GM21528 (cell line): ENCODE data around the gene ZZZ3.
"Not testable (repeated sequence)": the region's sequence is repeated elsewhere in the genome, so short reads cannot be mapped to it uniquely, and the experiment has no call there.

Experiments
- ATAC-seq: cut with Tn5 transposase; IDR thresholded peaks from one replicate; pipeline ENCODE4 v1.9.1; 2021; ENCODE audit warnings: mild to moderate bottlenecking, moderate library complexity; ENCODE audit not compliant: unreplicated experiment, low FRiP score

The ZZZ3 gene

GRCh38 chr1:77682460-77683159, at the start of gene ZZZ3:
Gene ZZZ3, minus strand, starts transcription at chr1:77682658. Its CDS starts 49,304 bp downstream, at chr1:77633354.
- ATAC-seq, result peak; percentile 83

- no peak for ATAC-seq
Measured at GRCh38 chr1:77732090-77732489, 49.6 kb upstream of the ZZZ3 start.

- no peak for ATAC-seq
Measured at GRCh38 chr1:77725706-77726105, 43.2 kb upstream of the ZZZ3 start.

DNA sequence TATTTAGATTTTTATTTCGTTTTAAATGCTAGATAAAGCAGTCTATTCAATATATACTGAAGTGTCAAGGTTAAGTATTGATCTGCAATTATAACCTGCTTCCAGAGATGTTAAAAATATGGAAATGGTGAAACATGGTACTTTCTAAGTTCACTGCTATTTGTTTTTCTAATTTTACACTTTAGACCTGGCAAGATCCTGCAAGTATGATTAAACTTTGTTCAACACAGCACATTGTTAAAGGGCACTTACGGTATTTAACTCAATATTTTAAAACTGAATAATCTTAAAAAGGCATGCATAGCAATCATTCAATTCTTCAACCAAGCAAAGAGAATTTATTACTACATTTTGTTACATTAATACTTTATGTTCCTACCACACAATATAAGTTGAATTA, 35.7 kb upstream of the ZZZ3 start:
- ATAC-seq, result no peak

DNA sequence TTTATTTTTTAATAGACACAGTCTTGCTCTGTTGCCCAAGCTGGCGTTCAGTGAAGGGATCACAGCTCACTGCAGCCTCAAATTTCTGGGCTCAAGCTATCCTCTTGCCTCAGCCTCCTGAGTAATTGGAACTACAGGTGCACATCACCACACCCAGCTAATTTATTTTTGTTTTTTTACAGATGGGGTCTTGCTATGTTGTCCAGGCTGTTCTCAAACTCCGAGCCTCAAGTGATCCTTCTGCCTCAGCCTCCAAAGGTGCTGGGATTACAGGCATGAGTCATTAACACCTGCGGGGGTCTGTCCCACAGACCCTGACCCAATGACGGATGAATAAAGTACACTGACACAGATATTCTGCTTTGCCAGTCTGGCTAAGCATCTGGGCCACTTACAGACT, 33.6 kb upstream of the ZZZ3 start:
- no peak for ATAC-seq

DNA sequence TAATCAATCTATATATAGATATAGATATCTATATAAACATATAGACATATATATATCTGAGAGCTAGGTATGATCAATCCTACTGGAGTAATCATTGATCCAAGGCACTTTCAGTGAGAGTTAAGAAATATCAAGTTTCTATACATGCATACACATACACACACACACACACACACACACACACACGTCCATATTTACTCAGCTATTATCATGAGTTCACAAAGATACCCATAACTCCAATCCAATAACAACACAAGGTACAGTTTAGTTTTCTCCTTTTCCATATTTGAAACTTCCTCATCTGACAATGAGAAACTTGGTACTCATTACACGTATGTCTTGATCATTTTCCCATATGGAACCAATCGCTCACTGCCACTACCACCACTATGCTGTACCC, 27.3 kb upstream of the ZZZ3 start:
- no peak for ATAC-seq

- ATAC-seq, result no peak
Measured at GRCh38 chr1:77706321-77706720, 23.9 kb upstream of the ZZZ3 start.

DNA sequence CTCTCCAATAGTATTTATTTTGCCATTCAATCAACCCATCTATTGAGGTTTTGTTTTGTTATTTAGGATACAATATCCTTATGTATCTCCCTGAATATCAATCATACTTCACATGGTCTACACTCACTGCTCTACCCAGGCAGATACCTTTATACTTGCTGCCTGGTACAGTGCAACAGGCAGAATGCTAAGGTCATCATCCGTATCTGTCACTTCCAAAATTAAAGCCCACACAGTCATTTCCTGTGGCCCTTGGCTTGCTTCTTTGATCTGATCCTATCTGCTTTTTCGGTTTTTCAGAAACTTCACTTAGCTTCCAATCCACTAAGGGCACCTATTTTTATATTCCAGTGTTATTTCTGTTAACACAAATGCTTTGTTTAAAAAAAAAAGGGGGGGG, 22.3 kb upstream of the ZZZ3 start:
- ATAC-seq, result no peak

DNA sequence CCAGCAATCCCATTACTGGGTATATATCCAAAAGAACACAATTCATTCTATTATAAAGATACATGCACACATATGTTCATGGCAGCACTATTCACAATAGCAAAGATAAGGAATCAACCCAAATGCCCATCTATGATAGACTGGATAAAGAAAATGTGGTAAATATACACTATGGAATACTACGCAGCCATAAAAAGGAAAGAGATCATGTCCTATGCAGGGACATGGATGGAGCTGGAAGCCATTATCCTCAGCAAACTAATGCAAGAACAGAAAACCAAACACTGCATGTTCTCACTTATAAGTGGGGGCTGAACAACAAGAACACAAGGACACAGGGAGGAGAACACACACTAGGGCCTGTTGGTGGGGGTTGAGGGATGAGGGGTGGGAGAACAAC, 17.2 kb upstream of the ZZZ3 start:
- ATAC-seq, result not testable (repeated sequence)

DNA sequence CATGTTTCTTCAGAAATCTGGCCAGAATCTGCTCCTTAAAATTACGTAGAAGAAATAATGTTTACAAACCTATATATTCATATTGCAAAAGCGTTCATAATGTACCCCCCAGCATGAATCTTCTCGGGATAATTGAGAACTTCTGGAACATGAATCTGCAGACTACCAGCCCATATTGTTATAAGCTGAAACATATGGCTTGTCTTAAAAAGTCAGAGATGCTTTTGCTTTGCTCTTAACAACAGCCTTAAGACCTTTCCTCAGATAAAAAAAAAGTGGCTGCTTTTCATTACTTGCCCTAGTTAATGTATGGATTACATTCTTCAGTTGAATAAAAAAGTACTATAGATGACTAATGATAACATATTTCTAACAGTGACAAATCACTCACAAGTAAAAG, 15.0 kb upstream of the ZZZ3 start:
- ATAC-seq, result no peak

DNA sequence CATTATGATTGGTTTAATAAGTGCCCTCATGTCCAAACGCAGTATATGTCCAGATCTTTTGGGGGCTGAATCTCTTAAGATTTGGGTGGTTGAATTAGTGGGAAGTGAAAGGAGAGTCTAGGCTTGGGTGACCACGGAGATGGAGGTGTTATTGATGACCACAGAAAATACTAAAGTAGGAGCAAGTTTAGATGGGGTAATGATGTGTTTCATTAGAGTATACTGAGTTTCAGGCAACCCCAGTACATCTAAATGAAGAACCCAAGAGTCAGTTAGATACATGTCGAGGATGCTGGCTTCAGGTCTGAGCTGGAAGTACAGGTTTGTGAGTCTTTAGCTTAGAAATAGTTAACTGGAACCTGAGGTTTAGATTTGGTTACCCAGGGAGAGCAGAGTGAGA, 6.5 kb upstream of the ZZZ3 start:
- no peak for ATAC-seq

DNA sequence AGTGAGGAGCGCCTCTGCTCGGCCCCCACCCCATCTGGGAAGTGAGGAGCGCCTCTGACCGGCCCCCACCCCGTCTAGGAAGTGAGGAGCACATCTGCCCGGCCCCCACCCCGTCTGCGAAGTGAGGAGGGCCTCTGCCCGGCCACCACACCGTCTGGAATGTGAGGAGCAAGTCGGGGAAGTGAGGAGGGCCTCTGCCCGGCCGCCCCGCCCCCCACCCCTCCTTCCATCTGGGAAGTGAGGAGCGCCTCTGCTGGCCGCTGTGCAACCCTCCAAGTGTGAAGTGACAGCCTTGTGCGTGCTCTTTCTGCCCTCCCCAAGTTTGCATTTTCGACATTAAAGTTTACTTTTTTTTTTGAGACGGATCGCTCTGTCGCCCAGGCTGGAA, 5.1 kb upstream of the ZZZ3 start:
- ATAC-seq, result no peak

DNA sequence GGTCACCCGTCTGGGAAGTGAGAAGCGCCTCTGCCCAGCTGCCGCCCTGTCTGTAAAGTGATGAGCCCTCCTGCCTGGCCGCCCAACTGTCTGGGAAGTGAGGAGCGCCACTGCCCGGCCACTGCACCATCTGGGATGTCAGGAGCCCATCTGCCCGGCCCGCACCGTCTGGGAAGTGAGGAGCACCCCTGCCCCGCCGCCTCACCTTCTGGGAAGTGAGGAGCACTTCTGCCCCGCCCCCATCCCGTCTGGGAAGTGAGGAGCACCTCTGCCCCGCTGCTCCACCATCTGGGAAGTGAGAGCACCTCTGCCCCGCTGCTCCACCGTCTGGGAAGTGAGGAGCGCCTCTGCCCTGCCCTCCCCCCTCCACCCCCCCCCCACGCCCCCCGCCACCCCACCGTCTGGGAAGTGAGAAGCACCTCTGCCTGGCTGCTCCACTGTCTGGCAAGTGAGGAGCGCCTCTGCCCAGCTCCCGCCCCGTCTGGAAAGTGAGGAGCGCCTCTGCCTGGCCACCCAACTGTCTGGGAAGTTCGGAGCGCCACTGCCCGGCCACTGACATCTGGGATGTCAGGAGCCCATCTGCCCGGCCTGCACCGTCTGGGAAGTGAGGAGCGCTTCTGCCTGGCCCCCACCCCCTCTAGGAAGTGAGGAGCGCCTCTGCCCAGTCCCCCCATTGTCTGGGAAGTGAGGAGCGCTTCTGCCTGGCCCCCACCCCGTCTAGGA, 4.5 kb upstream of the ZZZ3 start:
- ATAC-seq, result no peak

GRCh38 chr1:77683160-77684148, 996 bp upstream of the ZZZ3 start:
- ATAC-seq, result peak; percentile 78

GRCh38 chr1:77680173-77680572, 2.3 kb downstream of the ZZZ3 start:
- no peak for ATAC-seq

DNA sequence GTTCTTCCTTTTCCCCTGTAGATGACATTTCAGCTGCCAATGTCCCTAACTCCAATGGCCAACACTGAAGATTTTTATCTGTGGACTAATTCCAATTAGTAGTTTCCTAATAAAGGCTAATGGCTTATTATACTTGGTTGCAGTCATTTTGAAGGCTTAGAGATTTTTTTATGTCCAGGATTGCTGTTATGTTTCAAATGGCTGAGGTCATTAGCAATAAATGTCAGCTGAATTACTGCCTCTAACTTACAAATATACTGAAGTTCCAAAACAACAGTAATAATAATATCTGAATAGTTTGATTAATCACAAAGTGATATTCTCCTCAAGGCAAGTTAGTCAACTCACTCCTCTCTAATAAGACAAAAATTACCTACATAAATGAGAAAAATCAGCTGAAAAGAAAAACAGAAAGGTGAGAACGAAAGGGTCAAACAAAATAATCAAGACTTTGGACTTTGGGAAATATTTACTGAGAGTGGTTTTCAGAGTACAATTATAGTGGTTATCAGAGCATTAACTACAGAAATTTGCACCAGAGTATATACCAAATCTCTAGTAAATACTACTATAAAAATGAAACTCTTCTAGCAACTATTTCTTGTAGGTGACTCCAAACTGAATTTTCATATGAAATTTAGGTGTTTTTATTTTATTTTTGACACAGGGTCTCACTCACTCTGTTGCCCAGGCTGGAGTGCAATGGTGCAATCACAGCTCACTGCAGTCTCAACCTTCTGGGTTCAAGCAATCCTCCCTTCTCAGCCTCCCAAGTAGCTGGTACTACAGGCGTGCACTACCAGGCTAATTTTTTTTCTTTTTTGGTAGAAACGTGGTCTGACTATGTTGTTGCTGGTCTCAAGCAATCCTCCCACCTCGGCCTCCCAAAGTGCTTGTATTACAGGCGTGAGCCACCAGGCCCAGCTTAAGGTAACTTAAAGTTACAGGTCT, 3.5 kb downstream of the ZZZ3 start:
- ATAC-seq, result no peak

DNA sequence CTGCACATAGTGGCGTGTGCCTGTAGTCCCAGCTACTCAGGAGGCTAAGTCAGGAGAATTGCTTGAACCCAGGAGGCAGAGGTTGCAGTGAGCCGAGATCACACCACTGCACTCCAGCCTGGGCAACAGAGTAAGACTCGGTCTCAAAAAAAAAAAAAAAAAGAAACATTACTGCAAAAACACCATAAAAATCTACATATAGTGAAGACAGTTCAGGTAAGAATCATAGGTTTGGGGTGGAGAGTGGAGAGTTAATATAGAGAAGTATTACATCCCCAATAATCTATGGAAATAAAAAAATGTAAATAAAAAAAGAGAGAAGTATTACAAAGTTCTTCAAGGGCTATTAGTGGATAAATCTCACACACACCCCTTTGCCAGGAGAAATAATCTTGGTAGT, 7.7 kb downstream of the ZZZ3 start:
- ATAC-seq, result not testable (repeated sequence)

GRCh38 chr1:77673716-77674355, 8.6 kb downstream of the ZZZ3 start:
- no peak for ATAC-seq

DNA sequence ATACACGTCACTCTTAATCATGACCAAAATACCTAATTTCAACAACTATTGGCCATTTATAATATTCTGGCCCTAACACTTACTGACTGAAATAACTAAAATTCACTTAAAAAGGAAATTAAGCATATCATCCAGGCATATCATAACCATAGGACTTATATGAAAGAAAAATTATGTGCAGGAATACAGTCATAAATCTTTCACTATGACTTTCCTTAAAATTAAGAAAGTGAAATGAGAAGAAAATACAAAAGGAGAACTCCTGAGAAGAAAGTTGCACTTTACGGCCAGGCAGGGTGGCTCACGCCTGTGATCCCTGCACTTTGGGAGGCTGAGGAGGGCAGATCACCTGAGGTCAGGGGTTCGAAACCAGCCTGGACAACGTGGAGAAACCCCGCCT, 9.4 kb downstream of the ZZZ3 start:
- no peak for ATAC-seq
